HG02759 (cell line): ENCODE measurements around the gene NAPEPLD.
"Not testable (repeated sequence)": the region's sequence is repeated elsewhere in the genome, so short reads cannot be mapped to it uniquely, and the experiment has no call there.

Experiments
- ATAC-seq: cut with Tn5 transposase; IDR thresholded peaks from one replicate; pipeline ENCODE4 v1.9.1; 2021; ENCODE audit warnings: mild to moderate bottlenecking, moderate library complexity; ENCODE audit not compliant: unreplicated experiment

The NAPEPLD gene

GRCh38 chr7:103071000-103071399 lies 77.9 kb downstream of the NAPEPLD start:
- no peak for ATAC-seq

GRCh38 chr7:103068414-103069403 lies 80.2 kb downstream of the NAPEPLD start:
- ATAC-seq, result no peak

- peak; percentile 62 for ATAC-seq
Measured at GRCh38 chr7:103065667-103066066, 83.2 kb downstream of the NAPEPLD start.

GRCh38 chr7:103063895-103064294 lies 85.0 kb downstream of the NAPEPLD start:
- no peak for ATAC-seq

- no peak for ATAC-seq
Measured at GRCh38 chr7:103059471-103059870, 89.4 kb downstream of the NAPEPLD start.

GRCh38 chr7:103058122-103058521 lies 90.8 kb downstream of the NAPEPLD start:
- no peak for ATAC-seq

- not testable (repeated sequence) for ATAC-seq
Measured at GRCh38 chr7:103056006-103056405, 92.9 kb downstream of the NAPEPLD start.

GRCh38 chr7:103051519-103051918 lies 97.4 kb downstream of the NAPEPLD start:
- ATAC-seq, result no peak
